ENCODE data around the gene KIF17. TPM values are rescaled to one million over a fixed set of nuclear protein-coding genes. Genes with fewer than 3 reads are reported as not detected.

KIF17 gene
- total and polyA plus RNA-seq, 2 of the 4 experiments (the other 2 are of a cell fraction) = 4.5 to 5.7 TPM

- Histone ChIP-seq H4K5ac (ENCODE audit: low read depth, low read length) (no peak overlapping the region), H3K27me3 (ENCODE audit: control insufficient read depth, insufficient read depth, low read length) (no peaks in the 10 kb centered on the region), H3K36me3 (ENCODE audit: control insufficient read depth, insufficient read depth, low read length) (no peaks in the 10 kb centered on the region), H2AFZ (replicated peaks; ENCODE audit: low read length, poor library complexity) (no peak overlapping the region), H3K23ac (ENCODE audit: low read depth, low read length) (no peak overlapping the region), H3K14ac (replicated peaks; ENCODE audit: low read depth, low read length) (no peak overlapping the region), H3K4ac (ENCODE audit: low read depth, low read length) (no peak overlapping the region), H3K9me1 (ENCODE audit: insufficient read depth, low read length) (peaks cover 8% of the 10 kb centered on the region; the same call in 1 of the 2 replicates), H3K56ac (ENCODE audit: extremely low read depth, insufficient read depth, low read length) (no peak overlapping the region), H2BK120ac (ENCODE audit: low read depth, low read length) (no peak overlapping the region), H2BK15ac (ENCODE audit: low read depth, low read length) (no peak overlapping the region), H3K9ac (ENCODE audit: low read depth, low read length) (no peak overlapping the region), H2BK20ac (ENCODE audit: low read depth, low read length) (no peak overlapping the region), H4K20me1 (ENCODE audit: insufficient read depth, low read length) (no peaks in the 10 kb centered on the region), H3K4me3 (ENCODE audit: insufficient read depth, low read depth, low read length) (no peak overlapping the region), H3K9me3 (ENCODE audit: control insufficient read depth, insufficient read depth, low read length) (no peaks in the 10 kb centered on the region), H3K4me1 (ENCODE audit: control insufficient read depth, insufficient read depth, low read length) (no peaks in the 10 kb centered on the region; the same call in 1 of the 2 replicates), H2AK9ac (replicated peaks; ENCODE audit: low read depth, low read length, poor library complexity) (no peak overlapping the region), H3K4me2 (ENCODE audit: low read depth, low read length) (no peak overlapping the region), H3K79me1 (ENCODE audit: low read depth in 1 of 2, low read length in 2 of 2) (no peaks in the 10 kb centered on the region), H3K18ac (ENCODE audit: low read depth, low read length) (no peak overlapping the region), H2BK5ac (ENCODE audit: low read depth, low read length, poor library complexity, severe bottlenecking) (no peak overlapping the region), H4K91ac (ENCODE audit: insufficient read depth, low read depth, low read length) (no peak overlapping the region), H4K8ac (ENCODE audit: low read depth in 2 of 2, low read length in 2 of 2) (no peak overlapping the region), H2AK5ac (ENCODE audit: low read depth, low read length) (no peak overlapping the region), H3K27ac (ENCODE audit: insufficient read depth, low read length) (no peak overlapping the region)
- POLR2A ChIA-PET (ENCODE audit: unreplicated experiment) = no interaction called here
- intact Hi-C loops (cut with micrococcal nuclease) = no loop called here
- dilution Hi-C loops (cut with HindIII; ENCODE audit: low sequenced_read_pairs, unreplicated experiment) = no loop called here
- BruUV-seq (replicated peaks) = no TSS peak
- CTCF ChIA-PET = no interaction called here
- TF ChIP-seq BHLHE40 (IDR thresholded peaks at IDR 0.05; ENCODE audit: low read depth, low read length) = no peak
- in situ Hi-C loops (cut with MboI; ENCODE audit: low sequenced_read_pairs) = no loop called here
- no CpG with 5 or more reads among the region's 6 CpGs for WGBS, 2 experiments (ENCODE audit: extremely low coverage in 2 of 2, insufficient read length in 1 of 2)
- ATAC-seq (ENCODE audit: low read depth) (no peak), DNase-seq (no peak)
These were observed 5.6 kb downstream of the KIF17 start for GRCh38 chr1:20712215-20712577.

All from IMR-90 (cell line).